WI38 (cell line): Measurements from ENCODE around the gene BDKRB2.

Source experiments
- H3K4me3 ChIP-seq: 2 replicates; pipeline ENCODE4 v1.5.1; 2011; ENCODE audit warnings: low read depth, mild to moderate bottlenecking, control low read depth, low read length
- TF ChIP-seq, protein P1 (sequence below): IDR thresholded peaks from 2 replicates; pipeline ENCODE4 v1.5.1; 2012; ENCODE audit warnings: low read depth, mild to moderate bottlenecking, control low read depth, low read length

The BDKRB2 gene

DNA sequence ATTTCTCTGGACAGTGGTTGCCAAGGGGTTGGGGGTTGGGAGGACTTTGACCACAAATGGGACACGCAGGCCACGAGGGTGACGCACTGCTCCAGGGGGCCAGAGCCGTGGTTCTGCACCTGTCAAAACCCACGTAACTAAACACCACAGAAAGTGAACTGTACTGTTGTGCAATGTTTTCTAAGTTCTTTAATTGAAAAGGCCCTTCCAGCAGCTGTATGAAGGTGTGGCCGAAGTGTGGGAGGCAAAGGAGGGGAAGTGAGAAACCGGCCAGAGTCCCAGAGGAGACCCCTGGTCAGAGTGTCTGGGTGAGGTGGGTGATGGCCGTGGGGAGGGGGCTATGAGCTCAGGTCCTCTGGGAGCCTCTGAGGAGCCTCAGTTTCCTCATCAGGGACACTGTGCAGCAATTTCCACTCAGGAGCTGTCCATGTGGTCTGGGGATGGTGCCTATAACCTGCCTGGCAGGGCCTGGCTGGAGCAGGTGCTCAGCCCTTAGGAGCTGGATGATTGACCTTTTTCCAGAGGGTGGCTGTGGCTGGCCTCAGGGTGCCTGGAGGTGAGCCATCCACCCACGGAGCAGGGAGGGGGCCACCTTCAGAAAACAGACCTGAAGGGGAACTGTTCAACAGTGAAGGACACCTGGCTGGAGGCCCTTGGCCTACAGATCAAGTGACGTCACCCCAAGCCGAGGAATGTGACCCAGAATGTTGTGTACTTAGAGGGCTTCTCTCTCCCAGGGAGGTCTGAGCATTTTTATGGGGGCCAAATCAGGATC is 9.8 kb upstream of the BDKRB2 start:
- TF ChIP-seq, protein P1, sequence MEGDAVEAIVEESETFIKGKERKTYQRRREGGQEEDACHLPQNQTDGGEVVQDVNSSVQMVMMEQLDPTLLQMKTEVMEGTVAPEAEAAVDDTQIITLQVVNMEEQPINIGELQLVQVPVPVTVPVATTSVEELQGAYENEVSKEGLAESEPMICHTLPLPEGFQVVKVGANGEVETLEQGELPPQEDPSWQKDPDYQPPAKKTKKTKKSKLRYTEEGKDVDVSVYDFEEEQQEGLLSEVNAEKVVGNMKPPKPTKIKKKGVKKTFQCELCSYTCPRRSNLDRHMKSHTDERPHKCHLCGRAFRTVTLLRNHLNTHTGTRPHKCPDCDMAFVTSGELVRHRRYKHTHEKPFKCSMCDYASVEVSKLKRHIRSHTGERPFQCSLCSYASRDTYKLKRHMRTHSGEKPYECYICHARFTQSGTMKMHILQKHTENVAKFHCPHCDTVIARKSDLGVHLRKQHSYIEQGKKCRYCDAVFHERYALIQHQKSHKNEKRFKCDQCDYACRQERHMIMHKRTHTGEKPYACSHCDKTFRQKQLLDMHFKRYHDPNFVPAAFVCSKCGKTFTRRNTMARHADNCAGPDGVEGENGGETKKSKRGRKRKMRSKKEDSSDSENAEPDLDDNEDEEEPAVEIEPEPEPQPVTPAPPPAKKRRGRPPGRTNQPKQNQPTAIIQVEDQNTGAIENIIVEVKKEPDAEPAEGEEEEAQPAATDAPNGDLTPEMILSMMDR: no peak
- H3K4me3 ChIP-seq: no peak overlapping the region

DNA sequence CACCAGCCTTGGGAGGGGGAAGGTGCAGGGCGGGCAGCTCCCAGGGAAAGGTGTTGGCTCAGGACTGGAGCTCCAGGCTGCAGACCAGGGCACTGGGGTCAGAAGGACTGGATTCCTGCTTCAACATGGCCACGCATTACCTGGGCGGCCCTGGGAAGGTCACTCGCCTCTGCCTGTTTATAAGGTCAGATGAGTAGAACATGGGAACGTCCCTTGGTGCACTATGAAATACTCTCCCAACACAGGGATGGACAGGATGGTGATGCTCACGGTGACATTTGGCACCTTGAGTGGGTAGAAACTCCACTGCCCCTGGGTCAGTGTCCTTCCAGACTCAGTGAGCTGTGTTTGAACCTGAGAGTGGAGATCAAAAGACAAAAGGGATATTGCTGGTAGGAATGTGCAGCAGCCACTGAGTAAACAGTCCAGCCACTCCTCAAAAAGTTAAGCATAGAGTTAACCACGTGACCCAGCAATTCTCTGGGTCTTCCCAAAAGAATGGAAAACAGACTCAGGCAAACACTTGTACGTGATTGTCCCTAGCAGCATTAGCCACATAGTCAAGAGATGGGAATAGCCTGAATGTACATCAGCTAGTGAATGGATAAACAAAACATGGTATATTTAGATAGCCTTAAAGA is 9.1 kb upstream of the BDKRB2 start:
- TF ChIP-seq, protein P1: no peak
- H3K4me3 ChIP-seq: no peak overlapping the region

DNA sequence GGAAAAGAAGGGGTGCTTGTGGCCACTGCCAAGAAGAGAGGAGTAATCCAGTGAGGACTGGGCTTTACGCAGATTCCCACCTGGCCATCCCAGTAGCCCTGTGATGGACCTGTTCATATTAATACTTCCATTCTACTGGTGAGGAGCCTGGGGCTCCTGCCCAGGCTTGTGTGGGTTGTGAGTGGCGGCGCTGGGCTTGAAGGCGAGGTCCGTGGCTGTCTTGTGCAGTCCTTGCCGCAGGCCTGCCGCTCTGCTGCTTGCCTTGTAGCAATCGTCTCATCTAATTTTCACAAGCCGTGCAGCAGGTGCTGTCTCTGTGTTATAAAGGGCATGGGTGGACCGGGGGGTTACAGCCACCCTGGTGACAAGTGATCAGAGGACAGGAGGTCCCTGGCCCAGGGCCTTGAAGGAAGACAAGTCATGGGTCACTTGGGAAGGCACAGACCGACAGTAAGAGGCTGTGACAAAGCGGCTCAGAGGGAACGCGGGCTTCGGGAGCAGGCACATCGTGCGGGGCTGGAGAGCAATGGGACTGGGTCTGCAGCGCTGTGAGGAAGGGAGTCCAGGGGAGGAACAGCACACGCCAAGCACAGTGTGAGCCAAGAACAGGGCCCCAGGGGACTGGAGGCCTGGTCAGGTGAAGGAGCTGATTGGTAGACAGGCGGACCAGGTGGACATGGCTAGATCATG is 7.3 kb upstream of the BDKRB2 start:
- TF ChIP-seq, protein P1: no peak

DNA sequence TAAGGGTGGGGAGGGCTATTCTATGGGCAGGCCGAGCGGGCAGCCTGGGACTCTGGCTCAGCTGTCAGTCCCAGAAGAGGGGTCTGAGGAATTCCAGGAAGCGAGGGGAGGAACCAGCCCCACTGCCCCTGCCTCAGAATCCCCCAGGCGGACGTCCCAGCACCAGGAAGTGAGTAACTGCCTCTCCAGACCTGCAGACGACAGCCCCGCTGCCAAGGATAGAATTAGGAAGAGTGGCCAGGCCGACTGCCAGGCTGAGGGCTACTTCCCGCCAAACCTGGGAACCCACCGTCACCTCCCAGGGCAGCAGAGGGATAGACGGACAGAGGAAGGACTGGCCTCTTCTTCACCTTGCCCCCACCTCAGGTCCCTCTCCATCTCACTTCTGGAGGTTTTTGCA is 6.7 kb upstream of the BDKRB2 start:
- H3K4me3 ChIP-seq: no peak overlapping the region

More for the DNA sequence above, 7.3 kb upstream of the BDKRB2 start:
- no peak overlapping the region for H3K4me3 ChIP-seq

DNA sequence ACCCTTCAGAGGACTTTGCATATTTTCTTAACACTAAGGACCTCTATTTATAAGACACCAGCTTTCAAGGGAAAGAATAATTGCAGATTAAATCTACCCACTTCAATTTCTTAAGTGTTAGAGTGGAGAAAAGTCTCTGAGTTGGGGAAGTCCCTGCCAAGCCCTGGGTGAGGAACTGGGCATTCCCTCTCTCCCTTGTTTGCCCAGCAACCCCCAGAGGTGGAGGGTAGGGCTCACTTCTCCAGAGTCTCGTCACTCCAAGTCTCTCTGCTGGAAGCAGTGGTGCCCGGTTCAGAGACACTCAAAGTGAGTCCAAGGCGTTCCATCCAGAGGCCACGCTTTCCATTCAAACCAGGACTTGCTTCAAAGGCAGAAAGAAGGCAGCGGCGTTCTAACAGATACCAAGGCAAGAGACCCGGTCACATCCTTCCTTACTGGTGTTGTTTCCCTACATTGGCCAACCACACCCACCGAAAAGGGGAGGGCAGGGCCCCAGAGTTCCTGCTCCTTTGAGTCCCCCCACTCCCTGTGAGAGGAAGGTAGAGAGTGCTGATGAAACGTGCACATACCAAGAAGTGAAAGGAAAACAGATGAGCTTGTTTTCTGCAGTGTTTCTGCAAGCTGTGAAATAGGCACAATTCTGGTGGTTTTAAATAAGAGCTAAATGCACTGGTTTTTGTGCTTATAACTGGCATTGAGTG is 6.1 kb upstream of the BDKRB2 start:
- H3K4me3 ChIP-seq: no peak overlapping the region
- TF ChIP-seq, protein P1: no peak

More for the DNA sequence above, 6.7 kb upstream of the BDKRB2 start:
- TF ChIP-seq, protein P1: no peak

DNA sequence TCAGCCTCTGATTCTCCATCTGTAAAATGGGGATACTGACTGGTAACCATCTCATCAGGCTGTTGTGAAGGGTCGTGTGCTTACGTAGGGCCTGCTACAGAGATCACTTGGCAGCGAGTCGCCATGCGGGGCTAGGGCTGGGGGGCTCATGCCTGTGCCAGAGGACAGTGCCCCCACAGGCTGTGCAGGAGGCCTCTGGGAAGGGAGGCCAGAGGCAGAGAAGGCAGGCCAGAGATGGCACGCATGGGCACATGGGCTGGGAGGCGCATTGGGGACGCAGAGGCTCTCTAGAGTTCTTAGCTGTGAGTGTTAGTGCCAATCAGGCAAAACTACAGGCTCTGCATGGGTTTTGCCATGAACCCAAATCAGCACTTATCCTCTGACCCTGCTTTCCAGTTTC is 3.5 kb upstream of the BDKRB2 start:
- H3K4me3 ChIP-seq: no peak overlapping the region
- TF ChIP-seq, protein P1: no peak
